Stimulated activated CD8-positive, alpha-beta memory T cell treated with anti-CD3 and anti-CD28 coated beads, Interleukin-15, amount 100 ng/mL, for 4 hours (primary cell): ENCODE measurements around the gene C3orf22.

Experiments used
- DNase-seq, 2 donors: peaks; one replicate each; pipeline ENCODE4 v3.0.0-alpha.2; 2020; ENCODE audit warnings: low read depth in 2 of 2

C3orf22 gene

GRCh38 chr3:126556637-126557414 lies 1.9 kb downstream of the C3orf22 start:
- no peak for DNase-seq

DNA sequence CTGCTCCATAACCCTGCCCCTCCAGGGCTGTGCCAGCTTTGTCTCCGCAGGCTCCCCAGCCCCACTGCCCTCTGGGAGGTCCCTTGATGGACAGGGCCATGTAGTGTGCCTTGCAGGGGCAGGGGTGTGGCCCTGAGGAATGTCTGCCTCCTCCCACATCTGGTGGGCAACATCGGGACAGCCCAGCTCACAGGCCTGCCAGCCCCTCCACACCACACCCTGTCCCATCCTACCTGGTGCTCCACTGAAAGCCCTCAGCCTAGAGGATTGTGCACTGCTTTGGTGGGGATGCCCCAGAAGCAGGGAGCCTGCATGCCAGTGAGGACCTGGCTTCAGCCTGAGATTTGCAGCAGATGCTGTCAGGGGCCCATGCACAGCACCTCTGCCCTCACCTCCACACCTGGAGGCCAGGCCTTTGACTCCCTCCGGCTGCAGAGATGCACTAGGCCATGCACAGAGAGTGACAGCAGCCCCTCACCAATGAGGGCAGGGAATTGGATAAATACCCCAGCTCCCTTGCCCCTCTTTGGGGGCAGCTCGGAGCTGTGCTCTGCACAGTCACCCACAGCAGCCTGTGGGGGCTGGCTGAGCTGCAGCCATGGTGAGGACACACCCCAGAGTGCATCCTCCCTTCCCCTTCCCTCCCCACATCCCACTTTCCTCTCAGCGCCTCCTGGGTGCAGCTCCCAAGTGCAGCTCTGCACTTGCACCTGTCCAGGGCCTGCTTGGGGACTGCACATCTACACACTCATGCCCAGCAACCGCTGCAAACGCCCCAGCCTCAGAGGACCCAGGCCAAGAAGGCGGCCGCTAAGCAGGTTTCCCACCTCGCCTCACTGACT lies 2.7 kb downstream of the C3orf22 start:
- no peak for DNase-seq

DNA sequence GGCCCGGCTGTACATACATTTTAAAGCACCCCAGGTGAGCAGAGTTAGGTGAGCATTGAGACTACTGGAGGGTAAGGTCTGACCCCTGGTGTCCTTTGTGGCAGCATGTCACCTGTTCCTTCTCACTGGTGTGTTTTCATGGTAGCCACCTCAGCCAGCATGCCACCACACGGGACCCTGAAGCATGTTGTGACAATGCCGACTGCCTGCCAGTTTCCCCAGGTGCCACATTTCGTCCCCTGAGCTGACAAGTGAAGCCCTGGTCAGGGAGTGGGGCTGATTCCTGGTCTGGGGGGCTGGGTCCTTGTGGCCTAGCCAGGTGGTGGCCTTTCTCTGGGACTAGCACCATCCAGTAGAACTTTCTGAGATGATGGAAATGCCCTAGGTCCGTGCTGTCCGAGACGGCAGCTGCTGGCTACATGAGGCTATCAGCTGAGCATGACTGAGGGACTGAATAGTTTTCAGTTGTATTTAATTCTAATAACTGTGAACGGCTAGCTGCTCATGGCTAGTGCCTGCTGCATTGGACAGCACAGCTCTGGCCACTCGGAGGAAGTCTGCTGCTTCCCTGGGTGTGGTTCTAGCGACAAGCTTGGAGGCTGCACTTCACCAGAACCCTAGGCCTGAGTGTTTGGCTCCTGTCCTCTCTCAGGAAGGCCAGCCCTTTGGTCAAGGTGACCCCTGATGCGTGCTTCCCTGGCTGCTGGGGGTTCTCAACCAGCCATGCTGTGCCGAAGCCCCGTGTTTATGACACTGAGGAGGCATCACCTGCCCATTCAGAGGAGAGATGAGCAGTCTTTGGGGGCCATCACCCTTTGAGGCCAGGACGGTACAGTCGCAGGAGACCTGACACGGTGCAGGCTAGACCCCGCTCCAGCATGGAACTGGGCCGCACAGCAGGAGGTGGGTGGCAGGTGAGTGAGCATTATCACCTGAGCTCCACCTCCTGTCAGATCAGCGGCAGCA lies 3.9 kb downstream of the C3orf22 start:
- DNase-seq: no peak

GRCh38 chr3:126553284-126554084 lies 5.2 kb downstream of the C3orf22 start:
- no peak for DNase-seq

GRCh38 chr3:126552688-126553283 lies 5.9 kb downstream of the C3orf22 start:
- DNase-seq: no peak

- DNase-seq: no peak
Observed at GRCh38 chr3:126551839-126552687, 6.7 kb downstream of the C3orf22 start.

DNA sequence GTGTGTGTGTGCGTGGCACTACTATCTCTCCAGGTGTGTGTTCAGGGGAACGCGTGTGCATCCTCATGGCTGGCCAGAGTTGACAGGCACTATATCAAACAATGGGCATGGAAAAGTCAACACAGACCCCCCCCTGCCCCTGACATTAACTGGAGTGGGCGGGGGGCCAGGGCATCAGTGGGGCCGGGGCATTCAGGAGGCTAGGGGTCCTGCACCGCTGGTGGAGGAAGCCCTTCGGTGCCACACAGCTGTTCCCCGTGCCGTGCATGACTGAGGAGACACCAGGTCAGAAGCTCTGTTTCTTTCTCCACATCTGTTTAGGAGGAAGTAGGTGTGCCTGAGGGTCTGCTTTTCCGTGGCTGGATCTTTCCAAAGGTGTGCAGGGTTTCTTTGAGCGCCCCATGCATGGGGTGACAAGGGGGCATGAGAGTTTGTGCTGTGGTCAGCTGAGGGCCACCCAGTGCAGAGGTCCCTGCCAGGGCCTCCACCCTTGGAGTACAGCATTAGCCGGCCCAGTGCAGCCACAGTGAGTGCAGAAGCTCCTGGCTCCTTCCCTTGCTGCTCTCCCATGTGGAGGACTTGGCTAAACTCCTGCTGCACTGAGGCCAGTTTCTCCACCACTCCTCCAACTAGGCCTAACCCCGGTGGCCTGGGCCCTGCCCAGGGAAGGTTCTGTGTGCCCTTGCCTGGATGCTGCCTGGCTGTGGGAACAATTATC lies 7.5 kb downstream of the C3orf22 start:
- DNase-seq: no peak

DNA sequence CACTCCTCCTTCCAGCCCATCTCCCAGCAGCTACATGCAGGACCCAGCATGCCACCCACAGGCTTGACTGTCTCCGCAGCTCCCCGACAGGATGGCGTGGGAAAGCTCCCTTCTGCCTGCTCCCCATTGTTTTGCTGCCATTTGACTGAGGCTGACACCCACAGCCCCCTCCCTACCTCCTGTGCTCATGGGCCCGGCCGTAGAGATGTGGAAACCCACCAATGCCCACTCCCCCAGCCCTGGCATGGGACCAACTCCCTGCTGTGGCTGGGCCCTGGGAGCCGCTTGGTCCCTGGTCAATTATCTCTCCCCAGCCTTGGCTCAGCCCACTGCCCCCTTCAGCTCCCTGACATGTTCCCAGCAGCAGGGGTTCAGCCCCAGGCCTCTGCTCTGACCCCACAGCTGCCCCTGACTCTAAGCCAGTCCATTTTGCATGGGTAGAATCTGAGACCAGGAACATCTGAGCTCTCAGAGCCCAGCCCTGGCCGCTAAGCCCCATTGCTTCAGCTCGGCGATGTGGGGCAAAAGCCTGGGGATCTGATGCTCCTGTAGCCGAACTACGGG lies 8.2 kb downstream of the C3orf22 start:
- DNase-seq: no peak

DNA sequence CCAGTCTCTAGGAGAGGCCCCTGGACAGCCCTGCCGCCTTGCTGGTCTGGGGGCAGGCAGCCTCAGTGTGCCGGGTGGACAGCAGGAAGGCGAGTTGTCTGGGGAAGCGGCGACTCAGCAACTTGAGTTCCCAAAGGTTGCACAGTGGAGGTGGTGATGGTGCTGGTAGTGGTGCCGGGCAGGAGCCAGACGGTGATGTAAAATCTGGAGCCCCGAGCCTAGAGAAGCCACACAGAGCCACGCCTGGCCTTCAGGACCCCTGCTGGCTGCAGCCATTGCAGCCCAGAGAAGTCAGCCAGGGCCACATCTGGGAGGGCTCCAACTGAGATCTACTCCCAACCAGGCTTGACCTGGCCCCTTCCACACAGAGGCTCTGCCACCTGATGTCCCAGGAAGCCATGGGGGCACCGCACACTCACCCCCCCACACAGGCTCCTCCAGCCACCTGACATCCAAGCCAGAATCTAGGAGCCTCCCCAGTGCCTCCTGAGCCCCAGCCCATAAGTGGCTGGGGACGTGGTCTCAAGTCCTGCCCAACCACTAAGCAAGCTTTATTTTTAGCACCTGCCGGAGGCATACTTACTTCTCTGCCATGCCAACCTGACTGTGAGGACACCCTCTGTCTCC lies 8.8 kb downstream of the C3orf22 start:
- no peak for DNase-seq

GRCh38 chr3:126548556-126549466 lies 9.9 kb downstream of the C3orf22 start:
- DNase-seq: no peak

DNA sequence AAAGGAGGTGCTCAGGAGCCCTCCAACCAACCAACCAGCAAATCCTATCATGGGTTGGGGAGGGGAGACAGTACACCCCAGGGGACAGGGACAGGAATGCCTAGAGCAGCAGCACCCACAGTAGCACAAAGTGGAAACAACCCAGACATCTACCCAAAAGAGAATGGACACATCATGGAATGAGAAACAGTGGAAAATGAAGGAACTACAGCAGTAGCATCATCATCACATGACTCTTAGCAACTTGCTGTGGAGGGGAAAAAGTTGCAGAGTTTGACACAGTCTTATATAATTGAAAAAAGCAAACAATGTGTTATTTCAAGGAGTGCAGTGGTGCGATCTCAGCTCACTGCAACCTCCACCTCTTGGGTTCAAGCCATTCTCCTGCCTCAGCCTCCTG lies 11.0 kb downstream of the C3orf22 start:
- DNase-seq: no peak

GRCh38 chr3:126546549-126547239 lies 12.0 kb downstream of the C3orf22 start:
- no peak for DNase-seq

GRCh38 chr3:126546013-126546412 lies 12.7 kb downstream of the C3orf22 start:
- DNase-seq: no peak

- no peak for DNase-seq
Observed at GRCh38 chr3:126545544-126545943, 13.2 kb downstream of the C3orf22 start.

GRCh38 chr3:126544596-126545281 lies 14.0 kb downstream of the C3orf22 start:
- no peak for DNase-seq
